ENCODE data around the gene FNDC7.

GRCh38 chr1:108692724-108693655 lies 19.7 kb upstream of the FNDC7 start:
- TF ChIP-seq, protein P1, sequence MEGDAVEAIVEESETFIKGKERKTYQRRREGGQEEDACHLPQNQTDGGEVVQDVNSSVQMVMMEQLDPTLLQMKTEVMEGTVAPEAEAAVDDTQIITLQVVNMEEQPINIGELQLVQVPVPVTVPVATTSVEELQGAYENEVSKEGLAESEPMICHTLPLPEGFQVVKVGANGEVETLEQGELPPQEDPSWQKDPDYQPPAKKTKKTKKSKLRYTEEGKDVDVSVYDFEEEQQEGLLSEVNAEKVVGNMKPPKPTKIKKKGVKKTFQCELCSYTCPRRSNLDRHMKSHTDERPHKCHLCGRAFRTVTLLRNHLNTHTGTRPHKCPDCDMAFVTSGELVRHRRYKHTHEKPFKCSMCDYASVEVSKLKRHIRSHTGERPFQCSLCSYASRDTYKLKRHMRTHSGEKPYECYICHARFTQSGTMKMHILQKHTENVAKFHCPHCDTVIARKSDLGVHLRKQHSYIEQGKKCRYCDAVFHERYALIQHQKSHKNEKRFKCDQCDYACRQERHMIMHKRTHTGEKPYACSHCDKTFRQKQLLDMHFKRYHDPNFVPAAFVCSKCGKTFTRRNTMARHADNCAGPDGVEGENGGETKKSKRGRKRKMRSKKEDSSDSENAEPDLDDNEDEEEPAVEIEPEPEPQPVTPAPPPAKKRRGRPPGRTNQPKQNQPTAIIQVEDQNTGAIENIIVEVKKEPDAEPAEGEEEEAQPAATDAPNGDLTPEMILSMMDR (tag by site-specific recombination; IDR thresholded peaks at IDR 0.05) = peak; percentile 87; the same call in 1 of the 2 replicates
- TF ChIP-seq ZNF274 (IDR thresholded peaks at IDR 0.05; ENCODE audit: low read length) (no peak), ZNF274 (tag by site-specific recombination; IDR thresholded peaks at IDR 0.05; ENCODE audit: borderline replicate concordance) (no peak), HOXC10 (CRISPR knock-in tag; IDR thresholded peaks at IDR 0.05) (no peak), ZNF830 (tag by site-specific recombination; IDR thresholded peaks at IDR 0.05; ENCODE audit: low read depth) (no peak), ZFHX2 (tag by site-specific recombination; conservative IDR thresholded peaks at IDR 0.05) (0 out of 2 replicates have a peak, but pooled peaks have one; percentile 22), ZNF114 (tag by site-specific recombination; IDR thresholded peaks at IDR 0.05) (no peak), ZSCAN5A (tag by site-specific recombination; IDR thresholded peaks at IDR 0.05) (no peak), ZBTB21 (tag by site-specific recombination; IDR thresholded peaks at IDR 0.05) (no peak; the same call in 1 of the 2 replicates), ZNF610 (tag by site-specific recombination; IDR thresholded peaks at IDR 0.05; ENCODE audit: borderline replicate concordance) (no peak), KLF8 (tag by site-specific recombination; IDR thresholded peaks at IDR 0.05) (no peak), ZBTB20 (tag by site-specific recombination; IDR thresholded peaks at IDR 0.05) (peak; percentile 25; the same call in 1 of the 2 replicates), ZNF404 (tag by site-specific recombination; IDR thresholded peaks at IDR 0.05) (no peak), ZNF184 (tag by site-specific recombination; IDR thresholded peaks at IDR 0.05) (no peak)

Measured in HEK293 (cell line).